ENCODE measurements around the gene CPAMD8. TPM values are rescaled to one million over a fixed set of nuclear protein-coding genes. Genes with fewer than 3 reads are reported as not detected.

The CPAMD8 gene
- polyA plus RNA-seq, 1 experiment = 0.38 TPM

GRCh38 chr19:16883522-16883921 is 143.1 kb downstream of the CPAMD8 start:
- Histone ChIP-seq H3K27ac (ENCODE audit: low read depth, low read length) (no peak overlapping the region), H3K9me3 (ENCODE audit: control insufficient read depth, insufficient read depth, low read length) (peaks cover 39% of the 10 kb centered on the region), H3K27me3 (ENCODE audit: control insufficient read depth, insufficient read depth, low read length) (no peaks in the 10 kb centered on the region), H3K4me3 (ENCODE audit: low read depth, low read length) (no peak overlapping the region)
- DNase-seq (ENCODE audit: low read depth, low spot score) = no peak
- ChIA-PET POLR2A (no interaction called here), CTCF (no interaction called here)
- TF ChIP-seq CTCF (IDR thresholded peaks at IDR 0.05; ENCODE audit: low read depth, low read length) = no peak

GRCh38 chr19:16882146-16882545 is 144.5 kb downstream of the CPAMD8 start:
- Histone ChIP-seq H3K27ac (ENCODE audit: low read depth, low read length) (no peak overlapping the region), H3K27me3 (ENCODE audit: control insufficient read depth, insufficient read depth, low read length) (no peaks in the 10 kb centered on the region), H3K9me3 (ENCODE audit: control insufficient read depth, insufficient read depth, low read length) (peaks cover 39% of the 10 kb centered on the region), H3K4me3 (ENCODE audit: low read depth, low read length) (no peak overlapping the region)
- DNase-seq (ENCODE audit: low read depth, low spot score) = no peak
- CTCF ChIA-PET = no interaction called here
- TF ChIP-seq CTCF (IDR thresholded peaks at IDR 0.05; ENCODE audit: low read depth, low read length) = no peak
- POLR2A ChIA-PET = no interaction called here

GRCh38 chr19:16880884-16881554 is 145.6 kb downstream of the CPAMD8 start:
- H3K27me3 ChIP-seq (ENCODE audit: control insufficient read depth, insufficient read depth, low read length) = no peaks in the 10 kb centered on the region
- ChIA-PET POLR2A (no interaction called here), CTCF (no interaction called here)

GRCh38 chr19:16878181-16878965 is 148.2 kb downstream of the CPAMD8 start:
- no peak overlapping the region for H3K27ac ChIP-seq (ENCODE audit: low read depth, low read length)
- no peak for DNase-seq (ENCODE audit: low read depth, low spot score)

More at GRCh38 chr19:16880884-16881554, 145.6 kb downstream of the CPAMD8 start:
- TF ChIP-seq CTCF (IDR thresholded peaks at IDR 0.05; ENCODE audit: low read depth, low read length) = no peak
- no peak overlapping the region for H3K27ac ChIP-seq (ENCODE audit: low read depth, low read length)
- no peak for DNase-seq (ENCODE audit: low read depth, low spot score)
- H3K4me3 ChIP-seq (ENCODE audit: low read depth, low read length) = no peak overlapping the region
- H3K9me3 ChIP-seq (ENCODE audit: control insufficient read depth, insufficient read depth, low read length) = peaks cover 42% of the 10 kb centered on the region

More at GRCh38 chr19:16878181-16878965, 148.2 kb downstream of the CPAMD8 start:
- ChIA-PET POLR2A (no interaction called here), CTCF (no interaction called here)
- Histone ChIP-seq H3K27me3 (ENCODE audit: control insufficient read depth, insufficient read depth, low read length) (no peaks in the 10 kb centered on the region), H3K9me3 (ENCODE audit: control insufficient read depth, insufficient read depth, low read length) (peaks cover 44% of the 10 kb centered on the region), H3K4me3 (ENCODE audit: low read depth, low read length) (no peak overlapping the region)
- TF ChIP-seq CTCF (IDR thresholded peaks at IDR 0.05; ENCODE audit: low read depth, low read length) = no peak

All from AG04450 (cell line).